ENCODE measurements around the gene SLFN11. TPM values are rescaled to one million over a fixed set of nuclear protein-coding genes. Genes with fewer than 3 reads are reported as not detected.
A peak's percentile ranks its signal among the peaks of the same experiment; 100 is the strongest.

The SLFN11 gene
- total and polyA plus RNA-seq, 9 of the 15 experiments (the other 6 are each of a cell fraction or from before 2014, with no cell fraction given) = 0.04 to 0.21 TPM; not detected in 7

DNA sequence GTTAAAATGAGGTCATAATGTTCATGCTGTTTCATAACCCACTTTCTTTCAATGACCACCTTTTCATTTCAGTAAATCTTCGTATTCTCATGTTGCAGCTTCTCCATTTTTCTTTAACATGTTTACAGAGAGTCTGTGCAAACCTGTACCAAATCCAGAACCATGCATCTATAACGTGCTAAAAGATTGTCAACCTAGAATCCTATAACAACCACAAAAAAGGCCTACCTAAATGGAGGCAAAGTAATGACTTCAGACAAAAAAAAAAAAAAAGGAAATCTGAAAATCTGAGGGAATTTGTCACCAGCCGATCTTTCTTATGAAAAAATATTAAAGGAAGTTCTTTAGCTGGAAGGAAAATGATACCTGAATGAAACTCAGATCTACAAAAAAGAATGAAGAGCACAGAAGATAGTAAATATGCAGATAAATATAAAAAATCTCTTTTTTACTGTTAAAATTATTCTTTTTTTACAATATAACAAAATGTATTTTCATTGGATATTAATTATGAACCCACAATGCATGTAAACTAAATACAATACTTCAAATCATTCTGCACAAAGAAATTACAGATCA lies 1.4 kb upstream of the SLFN11 start:
- no peak overlapping the region for H3K4me2 ChIP-seq (ENCODE audit: insufficient read depth, low read length)
- TF ChIP-seq CBX3 (IDR thresholded peaks at IDR 0.05; ENCODE audit: borderline replicate concordance in 1 of 2, low read length in 2 of 2) = no peak
- FAIRE-seq = no peak

DNA sequence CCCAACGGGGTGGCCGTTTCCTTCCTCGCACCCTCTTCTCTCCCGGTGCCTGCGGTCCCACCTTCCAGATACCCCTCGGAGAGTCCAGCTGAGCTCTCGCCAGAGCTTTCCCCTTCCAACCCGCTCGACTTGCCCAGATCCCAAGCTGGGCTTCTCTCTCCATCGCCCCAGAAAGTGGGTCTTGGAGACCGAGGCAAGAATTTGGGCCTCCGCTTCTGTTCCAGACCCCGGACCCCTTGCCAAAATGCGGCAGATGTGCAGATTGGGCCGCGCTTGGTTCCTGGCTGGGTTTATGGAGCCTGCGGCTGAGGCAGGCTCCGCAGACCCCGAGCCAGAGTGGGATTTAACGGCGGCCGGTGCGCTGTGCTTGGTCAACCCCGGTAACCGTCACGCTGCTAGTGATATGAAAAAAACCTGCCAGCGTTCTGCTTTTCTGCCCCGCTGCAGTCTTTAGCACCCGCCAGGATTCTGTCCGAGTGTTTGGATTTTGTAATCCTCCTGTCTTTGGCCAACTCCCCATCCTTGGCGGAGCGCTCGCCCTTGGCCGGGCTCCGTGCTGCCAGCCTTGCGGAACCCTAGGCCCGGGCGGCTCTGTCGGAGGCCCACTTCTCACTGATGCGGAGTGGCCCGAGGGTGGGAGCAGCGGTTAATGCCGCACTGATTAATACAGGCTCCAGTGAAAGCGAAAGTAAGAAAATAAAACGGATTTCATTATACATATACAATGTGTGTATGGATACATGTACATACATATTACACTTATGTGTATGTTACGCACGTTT lies 754 bp upstream of the SLFN11 start:
- no peaks in the 10 kb centered on the region for H3K9me1 ChIP-seq (ENCODE audit: control insufficient read depth, insufficient read depth, low read length)
- no peak overlapping the region for H3K27ac ChIP-seq (ENCODE audit: extremely low read depth, low read depth, low read length)
- POLR2A ChIA-PET = no interaction called here
- no peaks in the 10 kb centered on the region for H4K20me1 ChIP-seq (replicated peaks; ENCODE audit: control insufficient read depth, insufficient read depth, low read length)
- no peaks in the 10 kb centered on the region for H3K9me3 ChIP-seq (replicated peaks; ENCODE audit: control insufficient read depth, insufficient read depth, low read depth, low read length)
- in situ Hi-C loops (cut with MboI) (no loop called here), intact Hi-C loops (cut with micrococcal nuclease) (no loop called here)
- TF ChIP-seq ZFP36 (IDR thresholded peaks at IDR 0.05; ENCODE audit: low read depth, low read length, partially characterized antibody) (peak; percentile 2), NCOA2 (IDR thresholded peaks at IDR 0.05; ENCODE audit: partially characterized antibody in 2 of 2) (no peak), TOE1 (IDR thresholded peaks at IDR 0.05; ENCODE audit: borderline replicate concordance) (no peak), TOE1 (CRISPR knock-in tag; IDR thresholded peaks at IDR 0.05; ENCODE audit: borderline replicate concordance, low read depth) (no peak), CBFA2T3 (IDR thresholded peaks at IDR 0.05) (no peak)
- no peaks in the 10 kb centered on the region for H3K79me2 ChIP-seq (ENCODE audit: control insufficient read depth, insufficient read depth, low read length)
- H3K36me3 ChIP-seq (ENCODE audit: control insufficient read depth, insufficient read depth, low read length) = no peaks in the 10 kb centered on the region
- H2AFZ ChIP-seq (ENCODE audit: low read depth, low read length) = no peak overlapping the region
- 0 out of 2 replicates have a peak overlapping the region, but pooled peaks have one; percentile 12 for H3K4me2 ChIP-seq (ENCODE audit: insufficient read depth, low read length)
- no peak overlapping the region for H3K4me3 ChIP-seq
- FAIRE-seq = no peak
- 18% methylated on average over 42 of the region's 47 CpGs for WGBS (ENCODE audit: insufficient coverage, low coverage, missing lambda C conversion rate)
- peaks cover 0 to 8% of the 10 kb centered on the region in 2 experiments; a peak in 2 of 5 replicates for H3K4me1 ChIP-seq (replicated peaks in 1 of 2; ENCODE audit: control insufficient read depth in 2 of 2, insufficient read depth in 2 of 2, low read length in 2 of 2)
- no peak for DNase-seq (ENCODE audit: extremely low read depth in 1 of 4, low spot score in 3 of 4)
- peaks cover 13 to 16% of the 10 kb centered on the region in 2 experiments; a peak in 3 of 5 replicates for H3K27me3 ChIP-seq (ENCODE audit: control insufficient read depth in 2 of 2, insufficient read depth in 2 of 2, low read length in 2 of 2)
- BruUV-seq (replicated peaks) = no TSS peak
- no peak; the same call in 2 of the 3 replicates for ATAC-seq
- peak overlapping the region in 1 of 2 experiments; percentile 52; a peak in 1 of 4 replicates for H3K9ac ChIP-seq (ENCODE audit: insufficient read depth in 1 of 2, low read depth in 2 of 2, low read length in 2 of 2)
- CTCF ChIA-PET (ENCODE audit: low intra/inter-chr PET ratio) = no interaction called here

More for the DNA sequence above, 1.4 kb upstream of the SLFN11 start:
- ChIA-PET POLR2A (no interaction called here), CTCF (ENCODE audit: low intra/inter-chr PET ratio) (no interaction called here)
- H3K9ac ChIP-seq (ENCODE audit: insufficient read depth in 1 of 2, low read depth in 2 of 2, low read length in 2 of 2) = no peak overlapping the region
- H3K27me3 ChIP-seq (ENCODE audit: control insufficient read depth in 2 of 2, insufficient read depth in 2 of 2, low read length in 2 of 2) = peaks cover 13 to 16% of the 10 kb centered on the region in 2 experiments; a peak in 3 of 5 replicates
- H4K20me1 ChIP-seq (replicated peaks; ENCODE audit: control insufficient read depth, insufficient read depth, low read length) = no peaks in the 10 kb centered on the region
- H2AFZ ChIP-seq (ENCODE audit: low read depth, low read length) = no peak overlapping the region
- no peak overlapping the region for H3K4me3 ChIP-seq
- no peak overlapping the region for H3K27ac ChIP-seq (ENCODE audit: extremely low read depth, low read depth, low read length)
- no peaks in the 10 kb centered on the region for H3K9me3 ChIP-seq (replicated peaks; ENCODE audit: control insufficient read depth, insufficient read depth, low read depth, low read length)
- H3K9me1 ChIP-seq (ENCODE audit: control insufficient read depth, insufficient read depth, low read length) = no peaks in the 10 kb centered on the region
- no peaks in the 10 kb centered on the region for H3K36me3 ChIP-seq (ENCODE audit: control insufficient read depth, insufficient read depth, low read length)
- in situ Hi-C loops (cut with MboI) = no loop called here
- DNase-seq (ENCODE audit: extremely low read depth in 1 of 4, low spot score in 3 of 4) (no peak), ATAC-seq (no peak)
- peaks cover 0 to 8% of the 10 kb centered on the region in 2 experiments; a peak in 2 of 5 replicates for H3K4me1 ChIP-seq (replicated peaks in 1 of 2; ENCODE audit: control insufficient read depth in 2 of 2, insufficient read depth in 2 of 2, low read length in 2 of 2)
- intact Hi-C loops (cut with micrococcal nuclease) = no loop called here
- WGBS (ENCODE audit: insufficient coverage, low coverage, missing lambda C conversion rate) = 0% methylated on average over 3 of the region's 3 CpGs
- H3K79me2 ChIP-seq (ENCODE audit: control insufficient read depth, insufficient read depth, low read length) = no peaks in the 10 kb centered on the region
- no TSS peak for BruUV-seq (replicated peaks)

All from K562 (cell line).